GM12875 (cell line): ENCODE results near the gene PDE6C.

Experiments used
- H3K4me3 ChIP-seq: one replicate; pipeline ENCODE4 v1.5.1; 2011; ENCODE audit warnings: low read depth, low read length, control low read depth
- TF ChIP-seq, protein P1 (sequence below): IDR thresholded peaks from 2 replicates; pipeline ENCODE4 v1.5.1; 2011; ENCODE audit warnings: low read depth, mild to moderate bottlenecking, control low read depth, inconsistent platforms, low read length, moderate library complexity, borderline replicate concordance; ENCODE audit not compliant: insufficient read depth

PDE6C gene

GRCh38 chr10:93594518-93594917, 17.8 kb upstream of the PDE6C start:
- TF ChIP-seq, protein P1, sequence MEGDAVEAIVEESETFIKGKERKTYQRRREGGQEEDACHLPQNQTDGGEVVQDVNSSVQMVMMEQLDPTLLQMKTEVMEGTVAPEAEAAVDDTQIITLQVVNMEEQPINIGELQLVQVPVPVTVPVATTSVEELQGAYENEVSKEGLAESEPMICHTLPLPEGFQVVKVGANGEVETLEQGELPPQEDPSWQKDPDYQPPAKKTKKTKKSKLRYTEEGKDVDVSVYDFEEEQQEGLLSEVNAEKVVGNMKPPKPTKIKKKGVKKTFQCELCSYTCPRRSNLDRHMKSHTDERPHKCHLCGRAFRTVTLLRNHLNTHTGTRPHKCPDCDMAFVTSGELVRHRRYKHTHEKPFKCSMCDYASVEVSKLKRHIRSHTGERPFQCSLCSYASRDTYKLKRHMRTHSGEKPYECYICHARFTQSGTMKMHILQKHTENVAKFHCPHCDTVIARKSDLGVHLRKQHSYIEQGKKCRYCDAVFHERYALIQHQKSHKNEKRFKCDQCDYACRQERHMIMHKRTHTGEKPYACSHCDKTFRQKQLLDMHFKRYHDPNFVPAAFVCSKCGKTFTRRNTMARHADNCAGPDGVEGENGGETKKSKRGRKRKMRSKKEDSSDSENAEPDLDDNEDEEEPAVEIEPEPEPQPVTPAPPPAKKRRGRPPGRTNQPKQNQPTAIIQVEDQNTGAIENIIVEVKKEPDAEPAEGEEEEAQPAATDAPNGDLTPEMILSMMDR: no peak
- H3K4me3 ChIP-seq: no peak overlapping the region

GRCh38 chr10:93595378-93596161, 16.8 kb upstream of the PDE6C start:
- TF ChIP-seq, protein P1: no peak
- no peak overlapping the region for H3K4me3 ChIP-seq

- TF ChIP-seq, protein P1: no peak
- no peak overlapping the region for H3K4me3 ChIP-seq
These were observed 15.8 kb upstream of the PDE6C start for GRCh38 chr10:93596539-93596938.

DNA sequence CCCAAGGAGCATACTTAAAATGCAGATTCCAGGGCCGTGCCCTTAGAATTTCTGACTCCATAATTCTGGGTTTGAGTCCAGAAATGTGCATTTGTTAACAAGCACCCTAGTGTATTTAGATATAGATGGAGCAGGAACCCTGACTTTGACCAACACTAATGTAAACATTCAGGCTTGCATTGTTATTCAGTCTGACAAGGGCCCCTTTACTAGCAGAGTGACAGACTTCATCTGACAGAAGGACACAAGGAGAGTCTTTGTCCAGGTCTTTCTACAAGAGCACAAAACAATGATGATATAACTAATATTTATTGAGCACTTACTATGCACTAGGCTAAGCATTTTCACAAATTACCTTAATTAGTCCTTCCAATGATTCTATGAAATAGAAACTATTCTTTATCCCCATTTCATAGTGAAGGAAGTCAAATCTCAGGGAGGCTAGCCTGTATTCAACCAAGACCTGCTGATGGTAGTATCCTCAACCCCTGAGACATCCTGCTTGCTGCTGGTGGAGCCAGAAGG, 15.2 kb upstream of the PDE6C start:
- TF ChIP-seq, protein P1: no peak
- no peak overlapping the region for H3K4me3 ChIP-seq

DNA sequence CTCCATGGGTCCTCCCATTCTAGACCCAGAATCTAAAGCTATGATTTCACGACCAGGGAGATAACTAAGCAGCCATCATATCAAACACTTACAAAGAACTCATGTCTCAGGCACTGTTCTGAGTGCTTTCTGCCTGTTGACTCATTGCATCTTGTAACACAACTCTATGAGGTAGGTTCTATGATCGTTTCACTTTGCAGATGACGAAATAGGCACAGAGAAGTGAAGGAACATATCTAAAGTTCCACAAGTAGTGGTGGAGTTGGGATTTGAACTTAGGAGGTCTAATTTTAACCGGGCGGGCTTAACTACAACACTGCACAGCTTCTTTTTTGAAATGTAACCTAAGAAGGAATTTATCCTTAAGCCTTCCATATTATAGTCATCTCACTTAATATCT, 14.2 kb upstream of the PDE6C start:
- H3K4me3 ChIP-seq: no peak overlapping the region
- TF ChIP-seq, protein P1: no peak

DNA sequence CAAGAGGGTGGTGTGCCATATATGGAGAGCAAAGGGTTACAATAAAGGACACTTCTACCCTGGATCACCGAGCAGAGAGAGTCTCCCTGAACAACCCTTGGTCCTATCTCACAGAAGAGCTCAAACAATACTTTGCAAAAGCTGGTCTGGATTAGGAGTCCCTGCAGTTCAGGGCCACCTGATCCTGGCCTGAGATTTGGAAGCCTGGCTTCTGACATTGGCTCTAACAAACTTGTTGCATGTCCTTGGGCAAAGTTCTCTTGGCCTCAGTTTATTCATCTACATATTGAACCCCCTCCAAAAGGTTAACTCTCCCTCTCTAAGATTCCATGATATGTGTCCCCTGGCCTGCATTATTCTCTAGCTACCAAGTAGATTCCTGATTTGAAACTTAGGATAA, 13.0 kb upstream of the PDE6C start:
- no peak overlapping the region for H3K4me3 ChIP-seq
- TF ChIP-seq, protein P1: no peak

GRCh38 chr10:93599778-93600177, 12.6 kb upstream of the PDE6C start:
- TF ChIP-seq, protein P1: no peak
- no peak overlapping the region for H3K4me3 ChIP-seq
